GM23338 (cell line): ENCODE results near the gene ZYX.
"Not testable (repeated sequence)": the region's sequence is repeated elsewhere in the genome, so short reads cannot be mapped to it uniquely, and the experiment has no call there.

Experiments used
- CREB1 ChIP-seq: fragments of 250-450 bp; sonication (Bioruptor Pico); IDR thresholded peaks from 2 replicates; pipeline ENCODE4 v1.5.0; 2020; ENCODE audit warnings: low read depth, mild to moderate bottlenecking, moderate library complexity
- CTCF ChIP-seq, 2 experiments: fragments of 200-600 bp in 1 of 2; sonication (generic) in 1 of 2; conservative IDR thresholded peaks; 2 replicates each; pipeline versions ENCODE4 v1.5.1 to v1.6.1; 2016 to 2017; ENCODE audit warnings: antibody characterized with exemption in 2 of 2, low read depth in 2 of 2, mild to moderate bottlenecking in 2 of 2, moderate library complexity in 1 of 2
- EZH2 ChIP-seq: fragments of 200-600 bp; sonication (generic); IDR thresholded peaks from one replicate; pipeline ENCODE4 v1.8.0; 2017; ENCODE audit warnings: antibody characterized with exemption, mild to moderate bottlenecking, low read depth; ENCODE audit not compliant: unreplicated experiment
- EZH2phosphoT487 ChIP-seq: fragments of 200-600 bp; sonication (generic); IDR thresholded peaks from one replicate; pipeline ENCODE4 v1.8.1; 2018; ENCODE audit warnings: antibody characterized with exemption; ENCODE audit not compliant: unreplicated experiment
- JUNB ChIP-seq: IDR thresholded peaks from one replicate; pipeline ENCODE4 v1.6.1; 2016; ENCODE audit warnings: antibody characterized with exemption; ENCODE audit not compliant: unreplicated experiment
- POLR2AphosphoS5 ChIP-seq: IDR thresholded peaks from 2 replicates; pipeline ENCODE4 v1.6.1; 2016; ENCODE audit warnings: antibody characterized with exemption, low read depth
- TF ChIP-seq, protein P1 (sequence below): fragments of 250-450 bp; sonication (Bioruptor Pico); IDR thresholded peaks from 2 replicates; pipeline ENCODE4 v1.5.0; 2020; ENCODE audit warnings: mild to moderate bottlenecking, moderate library complexity

DNA sequence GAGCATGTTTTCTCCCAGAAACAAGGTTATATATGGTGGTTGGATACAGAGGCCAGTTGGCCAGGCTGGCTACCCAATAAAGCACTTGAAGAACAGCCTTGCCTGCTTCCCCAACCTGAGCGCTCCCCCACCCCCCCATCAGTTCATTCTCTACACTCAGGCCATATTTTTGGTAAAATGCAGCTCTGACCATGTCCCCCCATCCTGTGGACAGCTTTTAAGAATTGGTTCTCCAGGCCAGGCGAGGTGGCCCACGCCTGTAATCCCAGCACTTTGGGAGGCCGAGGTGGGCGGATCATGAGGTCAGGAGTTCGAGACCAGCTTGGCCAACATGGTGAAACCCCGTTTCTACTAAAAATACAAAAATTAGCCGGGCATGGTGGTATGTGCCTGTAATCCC, 11.3 kb downstream of the ZYX start:
- not testable (repeated sequence) for TF ChIP-seq EZH2; CTCF (conservative IDR thresholded peaks at IDR 0.05; ENCODE audit: low read depth in 2 of 2); POLR2AphosphoS5; CREB1 (CRISPR knock-in tag); EZH2phosphoT487; JUNB
- TF ChIP-seq, protein P1, sequence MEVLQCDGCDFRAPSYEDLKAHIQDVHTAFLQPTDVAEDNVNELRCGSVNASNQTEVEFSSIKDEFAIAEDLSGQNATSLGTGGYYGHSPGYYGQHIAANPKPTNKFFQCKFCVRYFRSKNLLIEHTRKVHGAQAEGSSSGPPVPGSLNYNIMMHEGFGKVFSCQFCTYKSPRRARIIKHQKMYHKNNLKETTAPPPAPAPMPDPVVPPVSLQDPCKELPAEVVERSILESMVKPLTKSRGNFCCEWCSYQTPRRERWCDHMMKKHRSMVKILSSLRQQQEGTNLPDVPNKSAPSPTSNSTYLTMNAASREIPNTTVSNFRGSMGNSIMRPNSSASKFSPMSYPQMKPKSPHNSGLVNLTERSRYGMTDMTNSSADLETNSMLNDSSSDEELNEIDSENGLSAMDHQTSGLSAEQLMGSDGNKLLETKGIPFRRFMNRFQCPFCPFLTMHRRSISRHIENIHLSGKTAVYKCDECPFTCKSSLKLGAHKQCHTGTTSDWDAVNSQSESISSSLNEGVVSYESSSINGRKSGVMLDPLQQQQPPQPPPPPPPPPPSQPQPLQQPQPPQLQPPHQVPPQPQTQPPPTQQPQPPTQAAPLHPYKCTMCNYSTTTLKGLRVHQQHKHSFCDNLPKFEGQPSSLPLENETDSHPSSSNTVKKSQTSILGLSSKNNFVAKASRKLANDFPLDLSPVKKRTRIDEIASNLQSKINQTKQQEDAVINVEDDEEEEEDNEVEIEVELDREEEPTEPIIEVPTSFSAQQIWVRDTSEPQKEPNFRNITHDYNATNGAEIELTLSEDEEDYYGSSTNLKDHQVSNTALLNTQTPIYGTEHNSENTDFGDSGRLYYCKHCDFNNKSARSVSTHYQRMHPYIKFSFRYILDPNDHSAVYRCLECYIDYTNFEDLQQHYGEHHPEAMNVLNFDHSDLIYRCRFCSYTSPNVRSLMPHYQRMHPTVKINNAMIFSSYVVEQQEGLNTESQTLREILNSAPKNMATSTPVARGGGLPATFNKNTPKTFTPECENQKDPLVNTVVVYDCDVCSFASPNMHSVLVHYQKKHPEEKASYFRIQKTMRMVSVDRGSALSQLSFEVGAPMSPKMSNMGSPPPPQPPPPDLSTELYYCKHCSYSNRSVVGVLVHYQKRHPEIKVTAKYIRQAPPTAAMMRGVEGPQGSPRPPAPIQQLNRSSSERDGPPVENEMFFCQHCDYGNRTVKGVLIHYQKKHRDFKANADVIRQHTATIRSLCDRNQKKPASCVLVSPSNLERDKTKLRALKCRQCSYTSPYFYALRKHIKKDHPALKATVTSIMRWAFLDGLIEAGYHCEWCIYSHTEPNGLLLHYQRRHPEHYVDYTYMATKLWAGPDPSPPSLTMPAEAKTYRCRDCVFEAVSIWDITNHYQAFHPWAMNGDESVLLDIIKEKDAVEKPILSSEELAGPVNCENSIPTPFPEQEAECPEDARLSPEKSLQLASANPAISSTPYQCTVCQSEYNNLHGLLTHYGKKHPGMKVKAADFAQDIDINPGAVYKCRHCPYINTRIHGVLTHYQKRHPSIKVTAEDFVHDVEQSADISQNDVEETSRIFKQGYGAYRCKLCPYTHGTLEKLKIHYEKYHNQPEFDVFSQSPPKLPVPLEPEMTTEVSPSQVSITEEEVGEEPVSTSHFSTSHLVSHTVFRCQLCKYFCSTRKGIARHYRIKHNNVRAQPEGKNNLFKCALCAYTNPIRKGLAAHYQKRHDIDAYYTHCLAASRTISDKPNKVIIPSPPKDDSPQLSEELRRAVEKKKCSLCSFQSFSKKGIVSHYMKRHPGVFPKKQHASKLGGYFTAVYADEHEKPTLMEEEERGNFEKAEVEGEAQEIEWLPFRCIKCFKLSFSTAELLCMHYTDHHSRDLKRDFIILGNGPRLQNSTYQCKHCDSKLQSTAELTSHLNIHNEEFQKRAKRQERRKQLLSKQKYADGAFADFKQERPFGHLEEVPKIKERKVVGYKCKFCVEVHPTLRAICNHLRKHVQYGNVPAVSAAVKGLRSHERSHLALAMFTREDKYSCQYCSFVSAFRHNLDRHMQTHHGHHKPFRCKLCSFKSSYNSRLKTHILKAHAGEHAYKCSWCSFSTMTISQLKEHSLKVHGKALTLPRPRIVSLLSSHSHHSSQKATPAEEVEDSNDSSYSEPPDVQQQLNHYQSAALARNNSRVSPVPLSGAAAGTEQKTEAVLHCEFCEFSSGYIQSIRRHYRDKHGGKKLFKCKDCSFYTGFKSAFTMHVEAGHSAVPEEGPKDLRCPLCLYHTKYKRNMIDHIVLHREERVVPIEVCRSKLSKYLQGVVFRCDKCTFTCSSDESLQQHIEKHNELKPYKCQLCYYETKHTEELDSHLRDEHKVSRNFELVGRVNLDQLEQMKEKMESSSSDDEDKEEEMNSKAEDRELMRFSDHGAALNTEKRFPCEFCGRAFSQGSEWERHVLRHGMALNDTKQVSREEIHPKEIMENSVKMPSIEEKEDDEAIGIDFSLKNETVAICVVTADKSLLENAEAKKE (CRISPR knock-in tag), result not testable (repeated sequence)
